Activated CD4-positive, alpha-beta T cell treated with anti-CD3 and anti-CD28 coated beads for 48 hours (primary cell): Measurements from ENCODE around the gene XRCC4.
"Not testable (repeated sequence)": the region's sequence is repeated elsewhere in the genome, so short reads cannot be mapped to it uniquely, and the experiment has no call there.

Experiments used
- DNase-seq: peaks from one replicate; pipeline ENCODE4 v3.0.0-alpha.2; 2020

XRCC4 gene

DNA sequence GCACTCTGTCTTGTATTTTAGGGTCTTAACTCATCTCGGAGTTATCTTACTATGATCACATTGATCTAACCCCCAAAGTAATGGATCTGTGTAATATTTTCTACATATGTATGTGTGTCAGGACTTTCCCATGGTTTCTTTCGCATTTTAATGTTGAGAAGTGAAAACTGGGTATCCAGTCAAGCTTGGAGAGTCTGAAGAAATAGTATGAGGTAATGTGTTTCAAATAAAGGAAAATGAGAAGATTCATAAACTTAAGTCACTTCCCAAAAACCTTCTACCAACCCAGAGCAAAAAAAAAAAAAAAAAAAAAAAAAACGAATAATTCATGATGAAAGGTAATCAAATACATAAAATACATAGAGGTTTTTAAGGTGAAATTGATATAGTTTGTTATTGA lies 206.4 kb downstream of the XRCC4 start:
- no peak for DNase-seq

DNA sequence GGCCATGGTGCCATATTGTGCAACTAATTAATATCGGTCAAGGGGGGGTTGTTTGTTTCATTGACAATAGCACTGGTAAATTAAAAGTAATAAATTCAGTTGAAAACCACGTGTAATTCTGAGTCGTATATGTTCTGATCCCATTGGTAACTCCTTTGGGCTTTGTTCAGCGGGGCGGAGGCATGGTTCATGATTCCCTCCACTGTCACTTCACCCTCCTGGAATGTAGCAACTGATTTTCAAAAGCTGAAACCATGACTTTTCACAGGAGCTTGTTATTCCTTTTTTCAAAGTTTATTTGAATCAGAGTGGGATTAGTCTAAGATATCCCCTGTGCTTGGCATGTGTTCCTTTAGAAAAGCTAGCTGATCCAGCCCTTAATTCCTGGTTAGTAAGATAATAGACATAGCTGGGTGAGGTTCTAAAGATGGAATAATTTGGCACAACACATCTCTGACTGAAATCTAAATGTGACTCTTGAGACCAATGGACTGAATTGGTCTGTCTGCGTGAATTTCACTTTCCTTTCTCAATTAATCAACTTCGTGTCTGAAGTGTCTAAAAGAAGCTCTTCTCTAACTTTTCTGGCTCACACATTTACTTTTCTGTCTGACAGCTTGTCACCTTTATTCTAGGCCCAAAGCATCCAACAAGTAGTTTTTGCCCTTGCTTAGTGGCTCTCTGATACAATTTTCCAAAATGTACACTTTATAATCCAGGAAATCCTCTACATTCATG lies 208.5 kb downstream of the XRCC4 start:
- DNase-seq, result no peak

DNA sequence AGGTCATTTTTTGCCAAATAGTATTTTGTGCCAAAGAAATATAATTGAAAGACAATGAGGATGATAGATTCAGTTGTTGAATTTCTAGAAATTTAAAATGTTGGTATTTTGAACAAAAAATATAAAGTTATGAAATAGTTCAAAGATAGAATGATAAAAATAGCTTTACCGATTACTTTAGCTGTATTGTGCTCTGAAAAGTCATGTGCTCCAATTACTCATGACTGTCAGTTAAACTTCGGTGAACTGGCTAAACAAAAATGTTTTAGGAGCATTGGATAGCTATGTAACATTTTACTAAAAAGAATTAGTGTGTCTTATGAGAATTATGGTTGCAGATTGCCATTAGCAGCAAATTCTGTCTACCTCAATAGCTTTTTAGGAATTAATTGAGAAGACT lies 216.9 kb downstream of the XRCC4 start:
- no peak for DNase-seq

DNA sequence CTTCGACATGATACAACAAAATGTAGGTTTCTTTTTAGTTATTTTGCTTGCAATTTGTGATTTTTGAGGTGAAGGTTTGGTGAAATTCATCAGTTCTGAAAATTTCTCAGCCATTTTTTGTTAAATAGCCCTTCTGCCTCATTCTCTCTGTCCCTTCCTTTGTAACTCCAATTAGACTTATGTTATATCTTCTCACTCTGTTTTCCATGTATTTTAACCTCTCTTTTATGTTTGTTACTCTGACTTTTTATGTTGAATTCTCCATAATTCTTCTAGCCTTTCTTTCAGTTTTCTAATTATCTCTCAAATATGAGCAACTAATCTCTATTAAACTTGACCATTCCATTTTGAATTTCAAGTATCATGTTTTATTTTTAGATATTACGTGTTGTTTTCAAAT lies 222.0 kb downstream of the XRCC4 start:
- no peak for DNase-seq

DNA sequence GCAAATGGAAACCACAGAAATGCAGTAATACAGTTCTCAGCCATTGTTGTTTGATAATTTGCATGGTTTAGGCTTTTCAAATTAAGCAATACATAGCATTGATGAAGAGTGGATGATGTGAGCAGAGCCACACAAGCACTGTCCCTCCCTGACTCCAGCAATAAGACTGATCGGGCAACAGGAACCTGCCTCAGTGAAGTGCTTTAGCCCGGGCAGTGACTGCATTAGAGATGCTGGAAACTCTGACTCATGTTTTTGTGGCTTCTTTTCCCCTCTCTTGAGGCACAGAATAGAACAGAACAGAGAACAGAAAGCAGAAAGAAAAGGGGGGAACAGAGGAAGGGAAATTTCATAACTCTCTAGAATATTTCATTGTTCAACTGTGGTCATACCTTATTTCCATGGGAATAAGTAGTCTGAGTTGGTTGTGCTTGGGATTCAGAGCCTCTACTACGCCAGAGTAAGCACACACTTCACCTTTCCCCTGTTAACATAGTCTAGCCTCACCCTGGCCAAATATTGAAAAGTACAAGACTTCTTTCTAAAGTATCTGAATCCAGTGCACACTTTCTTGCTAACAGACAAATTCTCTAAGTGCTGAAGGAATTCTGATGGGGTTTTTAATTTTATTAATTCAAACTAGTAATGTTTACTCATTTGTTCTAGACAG lies 229.4 kb downstream of the XRCC4 start:
- peak; percentile 4 for DNase-seq

DNA sequence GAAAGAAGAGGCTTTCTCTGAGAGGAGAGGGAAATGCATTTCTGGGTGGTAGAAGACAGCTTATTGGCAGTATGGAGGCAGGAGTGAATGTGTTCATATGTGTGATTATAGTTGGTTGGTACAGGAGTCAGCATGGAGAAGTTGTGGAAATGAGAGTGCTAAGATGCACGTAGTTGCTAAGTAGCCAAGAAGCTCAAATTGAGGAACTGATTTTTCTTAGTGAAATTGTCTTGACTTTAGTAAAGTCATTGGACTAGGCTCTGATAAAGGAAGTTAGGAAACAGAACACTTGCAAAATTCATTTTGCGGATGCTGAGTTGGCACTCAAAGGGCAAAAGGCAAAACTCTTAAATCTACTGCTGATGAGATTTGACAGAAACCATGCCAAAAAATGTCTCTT lies 235.3 kb downstream of the XRCC4 start:
- no peak for DNase-seq

DNA sequence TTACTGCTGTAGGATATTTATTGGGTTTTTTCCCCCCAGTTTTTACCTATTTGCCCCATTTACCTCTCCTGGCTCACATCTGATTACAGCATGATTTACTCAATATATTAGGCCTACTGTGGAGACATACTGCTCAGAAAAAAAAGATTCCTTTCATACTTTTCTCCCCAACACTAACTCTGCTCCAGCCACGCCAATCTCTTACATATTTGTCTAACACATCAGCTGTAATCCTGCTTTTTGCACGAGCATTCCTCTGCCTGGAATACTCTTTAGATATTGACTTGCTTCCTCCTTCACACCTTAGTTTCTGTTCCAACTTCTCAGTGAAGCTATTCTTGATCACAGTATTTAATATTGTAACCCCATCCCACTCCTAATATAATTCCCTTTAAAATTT lies 236.1 kb downstream of the XRCC4 start:
- DNase-seq, result no peak

DNA sequence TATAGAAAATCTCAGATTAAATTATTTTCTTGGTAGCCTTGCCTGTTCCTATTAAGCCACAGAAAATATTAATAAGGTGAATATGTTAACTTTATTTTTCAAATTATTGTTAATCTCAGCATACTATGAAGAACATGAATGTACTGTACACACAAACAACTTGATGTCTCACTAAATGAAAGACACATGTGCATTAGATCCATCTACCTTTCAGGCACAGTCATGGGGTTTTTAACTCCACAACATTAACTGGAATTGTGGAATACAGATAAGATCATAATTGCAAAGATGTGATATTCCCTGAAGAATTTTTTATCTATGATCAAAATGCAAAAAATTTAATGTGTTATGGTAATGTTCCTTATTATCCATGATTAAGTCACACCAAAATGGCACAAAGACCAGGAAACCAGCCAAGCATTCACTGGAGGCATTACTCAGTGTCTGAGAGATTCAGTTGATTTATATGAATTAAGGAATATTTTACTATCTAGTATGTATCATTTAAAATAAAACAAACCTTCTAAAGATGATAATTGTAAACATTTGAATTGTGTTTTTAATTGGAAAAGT lies 244.2 kb downstream of the XRCC4 start:
- no peak for DNase-seq

DNA sequence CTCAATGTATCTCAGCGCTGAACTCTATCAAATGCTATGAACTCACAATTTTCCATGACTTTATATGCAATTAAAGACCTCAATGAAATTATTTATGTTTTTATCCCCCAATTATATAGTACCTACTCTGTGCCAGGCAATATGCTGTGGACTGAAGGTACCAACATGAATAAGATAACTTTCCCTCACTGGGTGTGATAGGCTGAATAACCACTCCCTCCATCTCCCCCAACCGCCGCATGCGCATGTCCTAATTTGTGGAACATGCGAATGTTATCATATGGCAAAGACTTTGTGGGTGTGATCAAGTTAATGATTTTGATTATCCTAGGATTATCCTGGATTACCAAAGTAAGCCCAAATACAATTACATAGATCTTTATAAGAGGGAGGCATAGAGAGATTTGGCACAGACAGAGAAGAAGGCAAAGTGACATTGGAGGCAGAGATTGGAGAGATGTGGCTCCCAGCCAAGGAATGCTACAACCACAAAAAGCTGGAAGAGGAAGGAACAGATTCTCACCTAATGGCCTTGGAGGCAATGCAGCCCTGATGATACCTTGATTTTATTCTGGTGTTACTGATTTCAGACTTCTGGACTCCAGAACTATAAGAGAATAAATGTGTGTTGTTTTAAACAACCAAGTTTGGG lies 245.1 kb downstream of the XRCC4 start:
- no peak for DNase-seq

DNA sequence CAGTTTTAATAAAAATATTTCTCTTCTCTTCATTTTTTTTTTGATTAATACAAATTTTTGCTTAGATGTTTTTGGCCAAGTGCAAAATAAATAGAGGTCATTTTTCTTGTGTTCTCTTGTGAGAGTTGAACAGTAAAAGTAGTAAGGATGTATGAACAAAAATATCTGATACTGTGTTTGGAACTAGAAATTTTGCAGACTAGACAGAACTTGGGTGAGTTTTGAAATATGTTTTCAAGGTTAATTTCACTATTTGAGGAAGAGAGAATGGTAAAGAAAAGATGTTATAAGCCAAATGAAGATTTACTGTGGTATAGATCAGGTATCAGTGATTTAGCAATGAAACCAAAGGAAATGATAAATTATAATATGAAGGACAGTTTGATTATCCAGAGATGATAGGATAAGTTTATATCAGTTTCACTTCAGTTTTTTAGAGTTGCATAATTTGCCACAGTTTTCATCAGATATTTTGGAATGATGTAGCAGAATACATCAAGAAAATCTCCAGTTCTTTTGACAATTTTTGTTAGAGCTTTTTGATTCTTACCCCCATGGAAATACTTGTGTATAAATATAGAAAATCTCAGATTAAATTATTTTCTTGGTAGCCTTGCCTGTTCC lies 246.3 kb downstream of the XRCC4 start:
- DNase-seq, result no peak

DNA sequence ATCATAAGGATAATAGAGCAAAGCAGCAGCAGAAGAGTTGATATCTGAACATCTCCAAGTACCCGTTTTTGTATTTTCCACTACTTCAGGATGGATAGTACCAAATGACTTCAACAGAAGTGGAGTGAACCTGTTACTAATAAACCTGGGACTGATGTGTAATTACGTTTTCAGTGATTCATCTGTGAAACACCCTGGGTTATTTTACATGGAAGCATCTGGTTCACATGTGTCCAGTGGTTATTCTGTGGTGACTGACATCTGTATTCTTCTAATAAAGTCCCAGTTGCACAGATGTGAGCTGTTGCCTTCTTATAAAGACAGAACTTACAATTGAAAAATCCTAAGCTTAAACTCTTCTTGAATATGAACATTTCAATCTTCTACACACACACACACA lies 254.5 kb downstream of the XRCC4 start:
- DNase-seq, result no peak

DNA sequence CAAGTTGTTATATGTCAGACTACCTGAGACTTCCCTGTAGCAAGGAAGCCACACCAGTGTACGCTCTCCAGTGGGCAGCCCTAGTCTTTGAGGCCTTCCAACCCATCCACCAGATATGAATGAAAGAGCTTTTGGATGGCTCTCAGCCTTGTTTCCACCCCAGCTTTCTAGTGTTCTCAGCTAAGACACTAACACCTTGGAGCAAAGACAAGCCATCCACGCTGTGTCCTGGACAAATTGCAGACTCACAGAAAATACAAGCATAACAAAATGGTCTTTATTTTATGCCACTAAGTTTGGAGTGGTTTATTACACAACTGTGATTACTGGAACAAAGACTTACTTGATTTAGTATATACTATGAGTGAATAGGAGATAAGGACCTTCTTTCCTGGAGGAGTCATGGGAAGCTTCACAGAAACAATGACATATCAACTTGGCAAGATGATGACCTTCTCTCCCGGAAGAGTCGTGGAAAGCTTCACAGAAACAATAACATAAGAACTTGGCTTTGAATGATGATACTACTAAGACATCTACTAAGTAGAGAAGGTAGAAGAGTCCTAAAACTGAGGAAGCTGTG lies 260.2 kb downstream of the XRCC4 start:
- no peak for DNase-seq

DNA sequence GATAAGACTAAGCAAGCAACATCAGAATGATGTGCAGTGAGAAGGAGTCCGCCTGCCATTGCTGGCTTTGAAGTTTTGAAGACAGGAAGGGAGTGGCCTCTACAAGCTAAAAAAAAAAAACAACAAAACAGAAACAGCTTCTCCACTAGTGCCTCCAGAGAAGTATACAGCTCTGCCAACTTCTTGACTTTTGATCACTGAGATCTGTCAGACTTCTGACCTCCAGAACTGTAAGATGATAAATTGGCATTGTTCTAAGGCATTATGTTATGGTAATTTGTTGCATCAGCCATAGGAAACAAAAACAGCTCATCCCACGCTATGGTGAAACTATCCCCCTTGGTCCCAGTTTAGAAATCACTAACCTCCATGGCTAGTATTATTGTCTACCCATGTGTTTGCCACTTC lies 263.2 kb downstream of the XRCC4 start:
- no peak for DNase-seq

DNA sequence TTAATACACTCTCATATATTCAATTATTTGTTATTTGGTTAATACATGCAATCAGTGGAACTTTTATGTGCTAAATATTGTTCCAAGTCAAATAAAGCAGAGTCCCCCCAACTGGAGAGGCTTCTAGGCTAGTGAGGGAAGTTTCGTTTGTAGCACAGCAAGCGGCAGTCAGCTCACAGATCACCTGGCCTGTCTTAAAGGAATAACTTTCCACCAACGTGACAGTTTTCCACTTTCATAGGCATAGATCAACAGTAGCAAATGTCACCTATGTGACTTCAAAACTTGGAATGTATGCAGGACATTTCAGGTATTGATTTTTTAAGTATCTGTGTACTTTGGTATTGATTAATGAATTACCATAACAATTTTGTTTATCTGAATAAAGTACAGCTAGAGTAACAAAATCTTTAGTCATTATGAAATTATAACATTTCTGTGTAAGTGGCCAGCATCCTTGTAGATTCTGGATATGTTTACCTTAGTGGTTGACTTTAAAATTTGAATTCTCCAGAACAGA lies 264.5 kb downstream of the XRCC4 start:
- DNase-seq, result no peak

DNA sequence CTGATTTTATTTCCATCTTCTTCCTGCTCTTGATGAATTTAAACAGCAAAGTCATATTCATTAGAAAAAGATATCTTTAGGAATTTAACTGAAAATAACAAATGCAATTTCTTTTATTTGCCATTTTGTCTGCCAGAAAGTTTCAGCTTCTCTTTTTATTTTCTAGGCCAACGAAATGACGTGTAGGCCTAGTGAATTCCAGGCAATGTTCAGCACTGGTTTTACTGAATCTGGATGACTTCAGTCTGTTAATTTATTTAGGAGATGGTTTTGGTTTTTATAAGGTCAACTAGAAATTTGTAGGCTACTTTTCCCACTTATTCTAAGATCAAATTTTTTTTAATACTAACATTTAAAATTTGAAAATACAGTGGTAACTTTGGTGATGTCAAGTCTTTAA lies 265.1 kb downstream of the XRCC4 start:
- DNase-seq, result no peak

DNA sequence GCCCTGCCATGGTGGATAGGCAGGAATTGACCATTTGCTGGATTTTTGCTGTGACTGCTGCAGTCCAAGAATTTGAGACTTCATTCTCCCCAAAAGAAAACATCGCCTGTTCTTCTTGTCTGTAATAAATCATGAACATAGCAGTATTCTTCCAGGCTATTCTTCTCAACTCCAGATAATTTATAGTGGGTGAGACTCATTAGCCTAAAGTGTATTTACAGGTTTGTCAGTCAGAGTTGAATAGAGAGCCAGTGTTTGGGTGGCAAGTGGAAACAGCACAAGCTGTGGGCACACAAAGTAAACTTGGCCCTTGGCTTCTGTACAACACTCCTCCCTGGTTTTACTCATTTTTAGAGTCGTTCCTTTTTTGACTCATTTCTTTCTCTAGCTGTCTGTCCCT lies 266.0 kb downstream of the XRCC4 start:
- DNase-seq, result no peak

DNA sequence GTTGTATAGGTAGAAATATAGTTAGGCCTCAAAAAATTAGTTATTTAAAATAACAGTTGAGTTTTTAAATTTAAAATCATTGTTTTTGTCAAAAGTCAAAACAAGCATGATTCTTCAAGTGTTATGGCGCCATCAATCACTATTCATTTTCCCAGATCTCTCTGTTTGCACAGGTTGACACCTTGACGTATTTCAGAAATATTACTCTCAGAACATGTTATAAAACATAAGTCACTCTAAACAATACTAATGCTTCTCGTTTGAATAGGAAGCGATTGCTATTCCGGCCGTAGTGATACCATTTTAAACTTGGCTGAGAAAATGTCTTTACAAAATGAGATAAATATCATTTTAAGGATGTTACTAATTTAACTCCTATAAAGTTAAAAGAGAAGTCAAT lies 268.1 kb downstream of the XRCC4 start:
- DNase-seq, result no peak

DNA sequence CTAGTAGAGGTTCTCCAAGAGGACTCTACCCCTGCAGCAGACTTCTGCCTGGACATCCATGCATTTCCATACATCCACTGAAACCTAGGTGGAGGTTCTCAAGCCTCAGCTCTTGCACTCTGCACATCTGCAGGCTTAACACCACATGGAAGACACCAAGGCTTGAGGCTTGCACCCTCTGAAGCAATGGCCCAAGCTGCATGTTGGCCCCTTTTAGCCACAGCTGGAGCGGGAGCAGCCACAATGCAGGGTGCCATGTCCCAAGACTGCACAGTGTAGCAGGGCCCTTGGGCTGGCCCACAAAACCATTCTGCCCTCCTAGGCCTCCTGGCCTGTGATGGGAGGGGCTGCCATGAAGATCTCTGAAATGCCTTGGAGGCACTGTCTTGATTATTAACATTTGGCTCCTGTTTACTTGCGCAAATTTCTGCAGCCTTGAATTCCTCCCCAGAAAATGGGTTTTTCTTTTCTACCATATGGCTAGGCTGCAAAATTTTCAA lies 271.0 kb downstream of the XRCC4 start:
- DNase-seq, result no peak

DNA sequence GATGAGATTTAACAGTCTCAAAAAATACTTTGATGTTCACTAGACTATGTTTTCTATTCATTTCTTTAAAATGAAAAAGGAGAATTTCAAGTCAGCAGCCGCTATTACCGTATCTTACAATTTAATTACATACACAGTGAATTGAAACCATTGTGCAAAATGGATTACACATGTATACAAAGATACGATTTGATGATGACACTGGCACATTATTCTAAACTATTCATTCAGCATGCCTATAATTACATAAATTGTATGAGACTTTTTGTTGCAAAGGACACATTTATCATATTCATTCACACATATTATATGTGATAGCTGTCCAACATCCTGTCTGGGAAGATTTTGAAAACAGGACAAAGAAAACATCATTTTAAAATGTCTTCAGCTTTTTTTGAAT lies 275.9 kb downstream of the XRCC4 start:
- no peak for DNase-seq

DNA sequence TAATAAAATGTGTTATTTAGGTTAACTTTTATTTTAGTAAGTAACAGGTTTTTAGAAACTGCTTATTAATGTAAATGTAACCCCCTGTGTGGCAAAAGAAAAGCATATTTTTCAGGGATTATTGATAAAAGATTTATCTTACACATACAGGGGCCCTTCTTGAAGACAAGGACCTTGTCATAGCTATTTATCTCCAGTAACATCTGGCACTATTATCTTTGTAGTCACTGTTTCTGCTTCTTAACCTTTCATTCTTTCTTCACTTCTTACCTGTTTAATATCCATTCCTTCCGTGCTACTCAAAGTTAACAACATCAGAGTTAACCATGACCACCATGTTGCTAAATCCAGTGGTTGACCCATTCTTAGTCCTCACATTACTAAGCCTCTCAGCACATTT lies 276.4 kb downstream of the XRCC4 start:
- no peak for DNase-seq

DNA sequence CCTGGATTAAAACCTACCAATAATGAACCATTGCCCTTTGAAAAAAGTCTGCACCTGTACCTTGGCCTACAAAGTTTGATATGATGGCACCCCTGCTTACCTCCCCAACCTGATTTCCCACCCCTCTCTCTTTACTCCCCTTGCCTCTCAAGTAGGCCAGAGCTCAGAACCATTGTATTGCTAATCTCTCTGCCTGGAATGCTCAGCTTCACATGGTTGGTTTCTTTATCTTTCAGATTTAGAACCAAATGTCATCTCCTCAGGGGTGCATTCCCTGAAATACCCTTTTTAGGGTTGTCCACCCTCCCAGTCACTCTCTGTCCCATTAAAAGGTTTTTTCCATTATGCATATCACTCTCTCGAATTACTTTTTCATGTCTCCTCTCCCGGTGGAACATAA lies 277.6 kb downstream of the XRCC4 start:
- no peak for DNase-seq

DNA sequence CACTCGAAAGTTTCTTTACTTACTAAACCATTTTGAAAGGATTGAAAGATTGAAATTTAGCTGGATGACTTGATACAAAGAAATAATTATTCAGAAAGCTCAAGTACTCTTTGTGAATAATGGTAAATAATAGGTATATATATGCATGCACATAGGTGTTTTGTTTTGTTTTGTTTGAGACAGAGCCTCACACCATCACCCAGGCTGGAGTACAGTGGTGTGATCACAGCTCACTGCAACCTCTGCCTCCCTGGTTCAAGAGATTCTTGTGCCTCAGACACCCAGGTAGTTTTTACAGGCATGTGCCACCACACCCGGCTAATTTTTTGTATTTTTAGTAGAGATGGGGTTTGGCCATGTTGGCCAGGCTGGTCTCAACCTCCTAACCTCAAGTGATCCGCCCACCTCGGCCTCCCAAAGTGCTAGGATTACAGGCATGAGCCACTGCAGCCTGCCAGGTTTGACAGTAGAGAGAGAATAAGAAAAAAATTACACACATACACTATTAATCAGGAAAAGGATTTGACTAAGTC lies 278.2 kb downstream of the XRCC4 start:
- not testable (repeated sequence) for DNase-seq
